Mucosa of descending colon (tissue), 3 donors: ENCODE data around the gene KHDRBS2. TPM values are rescaled to one million over a fixed set of nuclear protein-coding genes. Genes with fewer than 3 reads are reported as not detected.

Source experiments
- ATAC-seq: fragments of 200-7000 bp; cut with Tn5 transposase; one replicate; pipeline ENCODE4 v1.9.1; 2020; ENCODE audit warnings: mild to moderate bottlenecking, moderate library complexity
- DNase-seq, 3 donors: peaks; one replicate each; pipeline ENCODE4 v3.0.0-alpha.2; 2020
- H3K36me3 ChIP-seq: fragments of 200-600 bp; one replicate; pipeline ENCODE4 v1.8.0; 2021; ENCODE audit warnings: low read depth, mild to moderate bottlenecking
- H3K4me1 ChIP-seq: fragments of 200-600 bp; one replicate; pipeline ENCODE4 v1.8.0; 2021; ENCODE audit warnings: low read depth, mild to moderate bottlenecking
- H3K4me3 ChIP-seq: fragments of 200-600 bp; one replicate; pipeline ENCODE4 v1.8.0; 2021; ENCODE audit warnings: mild to moderate bottlenecking
- H3K9me3 ChIP-seq: fragments of 200-600 bp; one replicate; pipeline ENCODE4 v1.8.0; 2021; ENCODE audit warnings: mild to moderate bottlenecking
- CTCF ChIP-seq: fragments of 200-600 bp; IDR thresholded peaks from one replicate; pipeline ENCODE4 v1.8.0; 2022; ENCODE audit warnings: antibody characterized with exemption, mild to moderate bottlenecking
- intact Hi-C, 2 donors: fragments of 100-400 bp; cut with DNase I in 1 of 2; cut with micrococcal nuclease in 1 of 2; formaldehyde crosslinking; loops; one replicate each; pipeline versions ENCODE4 v1.11.0 to v1.11.1; 2022; cut with DNase I, micrococcal nuclease
- total RNA-seq, 3 donors: library from RNA; stranded (reverse); fragmentation: NEBNext Ultra II Directional in 2 of 3; extraction: Animal tissue kit (Norgen Biotek cat#: 25700) in 2 of 3; gene quantifications; one replicate each; pipeline versions ENCODE4 v1.2.1 to v1.2.4, GENCODE V29; 2021 to 2023
- donor health status: DM: no; HTN: no; CAD: no; lungs with moderate emphysema.
- donor health status: DM: no; HTN: no; CAD: no.
- donor health status: DM: no; HTN: yes; CAD: no.

The KHDRBS2 gene
- total RNA-seq, 3 donors from 2014 or later, result 0.82 to 2.9 (median 1.1) TPM

DNA sequence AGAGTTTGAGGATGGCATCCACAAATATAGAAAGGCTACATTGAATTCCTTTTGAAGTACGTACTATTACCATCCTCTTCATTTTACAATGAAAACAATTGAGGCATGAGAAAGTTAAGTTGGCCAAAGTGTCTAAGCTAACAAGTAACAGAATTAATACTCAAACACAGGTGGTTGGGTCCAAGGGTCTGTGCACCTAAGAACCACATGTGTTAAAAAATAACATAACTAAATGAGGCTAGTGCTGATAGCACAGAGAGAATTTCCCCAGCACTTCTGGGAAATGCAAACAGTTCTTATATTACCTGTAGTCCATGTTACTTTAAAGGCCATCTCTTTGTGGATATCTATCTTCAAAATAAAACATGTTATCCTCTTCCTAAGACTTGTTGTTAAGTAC is 10.5 kb upstream of the KHDRBS2 start:
- intact Hi-C loops, result no loop called here
- Histone ChIP-seq H3K4me1 (no peaks in the 10 kb centered on the region), H3K4me3 (no peak overlapping the region), H3K9me3 (no peaks in the 10 kb centered on the region), H3K36me3 (no peaks in the 10 kb centered on the region)
- ATAC-seq (no peak), DNase-seq (no peak)
- no peak for TF ChIP-seq CTCF

DNA sequence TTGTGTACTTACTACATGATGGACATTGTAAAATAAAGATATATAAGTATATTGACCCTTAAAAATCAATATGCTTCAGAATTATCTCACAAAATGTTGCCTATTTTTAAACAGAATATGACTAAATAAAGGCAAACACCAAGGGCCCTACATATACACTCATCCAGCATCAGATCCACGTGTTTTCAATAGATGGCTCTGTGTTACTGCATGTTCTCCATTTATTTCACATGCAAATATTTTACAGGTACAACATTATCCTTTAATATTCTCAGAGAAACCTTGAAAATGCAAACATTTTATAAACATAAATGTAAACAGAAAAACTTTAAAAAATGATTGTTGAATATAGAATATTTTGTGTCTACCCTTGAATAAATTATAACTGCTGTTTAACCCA is 2.9 kb upstream of the KHDRBS2 start:
- H3K4me3 ChIP-seq, result no peak overlapping the region
- no peaks in the 10 kb centered on the region for H3K9me3 ChIP-seq
- intact Hi-C loops, result no loop called here
- ATAC-seq (no peak), DNase-seq (no peak)
- no peak for TF ChIP-seq CTCF
- no peaks in the 10 kb centered on the region for H3K36me3 ChIP-seq
- H3K4me1 ChIP-seq, result peaks cover 1% of the 10 kb centered on the region

- Histone ChIP-seq H3K4me1 (peaks cover 2% of the 10 kb centered on the region), H3K4me3 (no peak overlapping the region), H3K9me3 (no peaks in the 10 kb centered on the region), H3K36me3 (no peaks in the 10 kb centered on the region)
- no peak for DNase-seq
- TF ChIP-seq CTCF, result no peak
- intact Hi-C loops, result no loop called here
- ATAC-seq, result no peak
Measured at GRCh38 chr6:62288562-62288961, 2.5 kb upstream of the KHDRBS2 start.

- H3K9me3 ChIP-seq, result no peaks in the 10 kb centered on the region
- H3K4me3 ChIP-seq, result no peak overlapping the region
- DNase-seq (no peak), ATAC-seq (peak; percentile 12)
- no peaks in the 10 kb centered on the region for H3K36me3 ChIP-seq
- intact Hi-C loops, result no loop called here
- TF ChIP-seq CTCF, result no peak
- peaks cover 7% of the 10 kb centered on the region for H3K4me1 ChIP-seq
Measured at GRCh38 chr6:62286470-62286843, 432 bp upstream of the KHDRBS2 start.

- intact Hi-C loops, result no loop called here
- TF ChIP-seq CTCF, result no peak
Measured at GRCh38 chr6:62284725-62285124, 1.3 kb downstream of the KHDRBS2 start.

GRCh38 chr6:62283796-62284411 is 2.1 kb downstream of the KHDRBS2 start:
- DNase-seq (peak in 1 of 3 donors; percentile 62), ATAC-seq (no peak)
- no peaks in the 10 kb centered on the region for H3K36me3 ChIP-seq
- peak; percentile 49 for TF ChIP-seq CTCF
- intact Hi-C loops, result no loop called here
- peaks cover 7% of the 10 kb centered on the region for H3K4me1 ChIP-seq
- H3K9me3 ChIP-seq, result no peaks in the 10 kb centered on the region
- no peak overlapping the region for H3K4me3 ChIP-seq

More at GRCh38 chr6:62284725-62285124, 1.3 kb downstream of the KHDRBS2 start:
- H3K9me3 ChIP-seq, result no peaks in the 10 kb centered on the region
- no peak overlapping the region for H3K4me3 ChIP-seq
- H3K36me3 ChIP-seq, result no peaks in the 10 kb centered on the region
- DNase-seq (no peak), ATAC-seq (no peak)
- peaks cover 7% of the 10 kb centered on the region for H3K4me1 ChIP-seq
